ENCODE results near the gene HDAC9.

DNA sequence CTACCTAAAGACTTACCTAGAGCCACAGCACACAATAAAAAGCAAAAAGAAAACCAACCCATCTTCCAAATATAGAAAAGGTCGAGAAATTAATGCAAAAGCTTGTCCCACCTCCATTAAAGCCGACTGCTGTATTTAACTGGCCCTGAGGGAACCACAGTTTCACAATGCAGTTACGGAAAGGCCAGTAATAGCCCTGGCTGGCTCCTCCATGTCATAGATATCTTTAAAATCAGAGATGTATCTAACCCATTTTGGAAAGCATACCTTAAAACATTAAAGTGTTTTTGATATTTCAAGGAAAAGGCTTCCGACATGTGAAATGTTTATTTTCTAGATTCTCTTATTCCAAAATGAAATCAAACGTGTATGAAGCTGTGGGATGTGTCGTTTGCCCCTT lies 23.0 kb downstream of the HDAC9 start:
- TF ChIP-seq POLR2A (IDR thresholded peaks at IDR 0.05; ENCODE audit: borderline replicate concordance, extremely low read depth, insufficient read depth, insufficient read length) = no peak
- TF ChIP-seq CTCF (IDR thresholded peaks at IDR 0.05 in 2 of 3, conservative IDR thresholded peaks at IDR 0.05 in 1 of 3; ENCODE audit: borderline replicate concordance in 1 of 3, insufficient read depth in 1 of 3, low read depth in 2 of 3, low read length in 2 of 3) = no peak
- TF ChIP-seq SIN3A (IDR thresholded peaks at IDR 0.05; ENCODE audit: low read depth) = no peak
- no peak for TF ChIP-seq EZH2 (IDR thresholded peaks at IDR 0.05)
